Memory B cell (primary cell): ENCODE results near the gene C17orf50.

Source experiments
- ATAC-seq: fragments of 150-1000 bp; cut with Tn5 transposase; 2 replicates; pipeline ENCODE4 v1.10.0; 2021; ENCODE audit warnings: low read depth, mild to moderate bottlenecking, moderate library complexity
- DNase-seq, 2 donors: peaks; one replicate each; pipeline ENCODE4 v3.0.0; 2022; ENCODE audit warnings: low spot score in 2 of 2
- H3K27ac Mint-ChIP-seq: one replicate; pipeline ENCODE4 v1.8.0; 2022; ENCODE audit warnings: mild to moderate bottlenecking, moderate library complexity, mixed read lengths
- H3K27me3 Mint-ChIP-seq: one replicate; pipeline ENCODE4 v1.8.0; 2022; ENCODE audit warnings: mixed read lengths
- H3K36me3 Mint-ChIP-seq: one replicate; pipeline ENCODE4 v1.8.0; 2022; ENCODE audit warnings: mild to moderate bottlenecking, mixed read lengths
- H3K4me1 Mint-ChIP-seq: one replicate; pipeline ENCODE4 v1.8.0; 2022; ENCODE audit warnings: mixed read lengths
- H3K4me3 Mint-ChIP-seq: one replicate; pipeline ENCODE4 v1.8.0; 2022; ENCODE audit warnings: mild to moderate bottlenecking, moderate library complexity, mixed read lengths
- H3K9me3 Mint-ChIP-seq: one replicate; pipeline ENCODE4 v1.8.0; 2022; ENCODE audit warnings: mixed read lengths

Gene C17orf50

DNA sequence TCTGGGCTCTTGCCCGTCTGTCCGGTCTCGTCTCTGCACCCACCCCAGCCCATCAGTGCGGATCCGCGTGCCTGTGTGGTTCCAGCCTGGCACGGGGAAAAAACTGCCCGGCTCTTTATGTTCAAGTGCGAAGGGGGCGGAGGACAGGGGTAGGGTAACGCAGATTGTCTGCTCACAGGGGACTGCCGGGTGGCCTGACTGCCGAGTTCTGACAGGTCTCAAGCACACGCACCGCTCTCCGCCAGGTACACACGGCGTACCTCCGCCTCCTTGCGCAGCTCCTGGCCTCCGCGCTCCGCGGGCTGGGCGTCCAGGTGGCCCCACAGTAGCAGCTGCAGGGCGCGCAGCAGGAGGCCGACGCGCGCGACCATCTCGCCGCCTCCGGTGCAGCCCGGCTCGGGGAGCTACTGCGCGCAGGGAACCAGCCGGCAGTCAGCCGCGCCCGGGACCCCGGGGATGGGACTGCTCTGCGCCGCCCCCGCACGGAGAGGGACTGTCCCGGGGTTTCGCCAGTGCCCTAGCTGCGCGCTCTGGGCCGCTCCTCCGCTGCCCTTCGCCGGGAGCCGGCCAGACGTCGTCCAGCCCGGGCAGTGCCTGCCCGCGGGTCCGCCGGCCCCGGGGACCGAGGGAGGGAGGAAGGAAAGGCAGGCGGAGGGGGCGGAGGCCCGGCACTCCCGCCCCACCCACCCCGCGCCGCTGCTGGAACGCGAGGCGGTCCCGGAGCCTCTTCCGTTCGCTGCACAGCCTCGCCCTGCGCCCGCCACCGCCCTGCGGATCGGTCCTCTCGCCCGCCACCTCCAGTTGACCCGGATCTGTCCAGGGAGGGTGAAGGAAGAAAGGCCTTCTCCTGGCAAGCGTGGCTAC lies 34.6 kb downstream of the C17orf50 start, which contains the start of gene MMP28:
Gene MMP28, minus strand, starts transcription at position 635 of the 864 bp plus-strand sequence. Its CDS starts 264 bp downstream, at position 371.
- ATAC-seq, result peak; percentile 71
- peaks cover 18% of the 10 kb centered on the region for H3K27me3 Mint-ChIP-seq
- H3K4me3 Mint-ChIP-seq, result peak within 1 kb of the TSS; percentile 88
- no peaks in the 10 kb centered on the region for H3K36me3 Mint-ChIP-seq
- no peaks in the 10 kb centered on the region for H3K9me3 Mint-ChIP-seq
- peaks cover 9% of the 10 kb centered on the region for H3K4me1 Mint-ChIP-seq
- H3K27ac Mint-ChIP-seq, result no peak within 1 kb of the TSS
- peak in 1 of 2 donors; percentile 50 for DNase-seq

DNA sequence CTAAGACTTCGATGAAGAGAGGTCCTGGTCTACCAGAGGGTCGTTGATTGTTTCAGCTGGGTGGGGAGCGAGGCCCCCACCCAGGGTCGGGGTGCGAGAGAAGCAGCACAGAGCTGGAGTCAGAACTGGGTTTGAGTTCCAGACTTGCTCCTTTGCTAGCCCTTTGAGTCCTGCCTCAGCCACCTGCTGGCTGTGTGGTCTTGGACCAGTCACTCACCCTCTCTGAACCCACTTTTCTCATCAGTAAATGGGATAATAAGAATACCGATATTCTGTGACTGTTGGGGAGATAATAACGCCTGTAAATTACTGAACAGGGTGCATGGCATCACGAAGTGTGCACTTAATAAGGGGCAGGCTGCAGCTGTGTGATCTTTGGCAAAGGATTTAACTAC lies 35.2 kb downstream of the C17orf50 start:
- Mint-ChIP-seq H3K4me1 (peaks cover 9% of the 10 kb centered on the region), H3K9me3 (no peaks in the 10 kb centered on the region), H3K27ac (no peak overlapping the region), H3K27me3 (peaks cover 18% of the 10 kb centered on the region), H3K4me3 (peak overlapping the region; percentile 88), H3K36me3 (no peaks in the 10 kb centered on the region)
- no peak for DNase-seq
- no peak for ATAC-seq

- H3K4me1 Mint-ChIP-seq, result peaks cover 13% of the 10 kb centered on the region
- H3K9me3 Mint-ChIP-seq, result no peaks in the 10 kb centered on the region
- H3K27me3 Mint-ChIP-seq, result peaks cover 18% of the 10 kb centered on the region
- H3K36me3 Mint-ChIP-seq, result no peaks in the 10 kb centered on the region
- no peak overlapping the region for H3K4me3 Mint-ChIP-seq
- DNase-seq, result no peak
- no peak for ATAC-seq
- no peak overlapping the region for H3K27ac Mint-ChIP-seq
Observed at GRCh38 chr17:35796942-35797341, 36.3 kb downstream of the C17orf50 start.

DNA sequence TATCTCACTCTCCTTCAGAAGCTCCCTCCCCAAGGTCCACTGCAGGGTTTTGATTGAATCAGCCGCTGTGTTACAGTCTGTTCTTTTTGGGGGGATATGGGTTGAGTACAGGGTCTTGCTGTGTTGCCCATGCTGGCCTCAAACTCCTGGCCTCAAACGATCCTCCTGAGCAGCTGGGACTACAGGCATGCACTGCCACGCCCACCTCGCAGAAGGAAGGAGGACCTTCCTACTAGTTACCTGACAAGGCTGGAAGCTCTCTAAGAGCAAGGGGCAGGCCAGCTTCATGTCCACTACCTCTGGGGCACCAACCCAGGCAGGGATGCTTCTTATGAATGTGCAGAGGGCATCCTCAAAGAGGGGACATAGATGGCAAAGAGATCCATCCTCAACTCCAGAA lies 36.7 kb downstream of the C17orf50 start:
- H3K36me3 Mint-ChIP-seq, result no peaks in the 10 kb centered on the region
- H3K27me3 Mint-ChIP-seq, result peaks cover 15% of the 10 kb centered on the region
- DNase-seq (no peak), ATAC-seq (no peak)
- peaks cover 13% of the 10 kb centered on the region for H3K4me1 Mint-ChIP-seq
- no peaks in the 10 kb centered on the region for H3K9me3 Mint-ChIP-seq
- H3K4me3 Mint-ChIP-seq, result no peak overlapping the region
- no peak overlapping the region for H3K27ac Mint-ChIP-seq

GRCh38 chr17:35797918-35798317 lies 37.2 kb downstream of the C17orf50 start:
- Mint-ChIP-seq H3K4me3 (no peak overlapping the region), H3K4me1 (peaks cover 13% of the 10 kb centered on the region), H3K27ac (no peak overlapping the region), H3K27me3 (peaks cover 15% of the 10 kb centered on the region), H3K36me3 (no peaks in the 10 kb centered on the region), H3K9me3 (no peaks in the 10 kb centered on the region)
- ATAC-seq (no peak), DNase-seq (no peak)

GRCh38 chr17:35799942-35800341 lies 39.3 kb downstream of the C17orf50 start:
- no peak for ATAC-seq
- Mint-ChIP-seq H3K27ac (no peak overlapping the region), H3K27me3 (peaks cover 8% of the 10 kb centered on the region), H3K9me3 (no peaks in the 10 kb centered on the region), H3K4me3 (no peak overlapping the region), H3K36me3 (no peaks in the 10 kb centered on the region), H3K4me1 (peaks cover 10% of the 10 kb centered on the region)
- DNase-seq, result no peak

DNA sequence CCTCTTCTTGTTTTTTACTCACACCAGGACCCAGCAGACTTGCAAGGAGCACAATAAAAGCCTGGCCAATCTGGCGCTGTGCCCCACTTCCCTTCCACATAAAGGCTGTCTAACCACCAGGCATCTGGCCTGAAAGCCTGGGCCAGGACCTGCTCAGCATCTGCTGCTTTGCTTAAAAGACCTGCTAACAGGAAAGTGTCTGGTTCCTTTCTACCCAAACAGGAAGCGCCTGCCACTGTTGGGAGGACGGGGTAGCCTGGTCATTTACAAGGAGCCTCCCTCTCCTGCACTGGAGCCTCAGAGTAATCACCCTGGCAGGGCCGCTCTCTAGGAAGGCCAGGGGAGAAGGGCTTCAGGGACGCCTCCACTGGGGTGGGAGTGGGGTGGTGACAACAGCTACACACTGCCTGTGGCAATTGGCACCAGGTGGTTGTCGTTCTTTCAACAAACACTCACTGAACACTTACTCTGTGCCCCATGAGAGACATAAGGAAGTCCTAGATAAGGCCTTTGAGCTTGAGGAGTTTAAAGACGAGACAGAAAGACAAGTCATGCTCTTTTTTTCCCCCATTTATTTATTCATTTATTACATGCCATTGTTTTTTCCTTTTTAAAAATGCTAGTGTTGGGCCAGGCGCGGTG lies 41.0 kb downstream of the C17orf50 start:
- Mint-ChIP-seq H3K27ac (peak overlapping the region; percentile 36), H3K4me3 (peak overlapping the region; percentile 47), H3K4me1 (peaks cover 6% of the 10 kb centered on the region), H3K36me3 (no peaks in the 10 kb centered on the region), H3K9me3 (no peaks in the 10 kb centered on the region), H3K27me3 (peaks cover 2% of the 10 kb centered on the region)
- peak in 1 of 2 donors; percentile 48 for DNase-seq
- ATAC-seq, result peak; percentile 49

DNA sequence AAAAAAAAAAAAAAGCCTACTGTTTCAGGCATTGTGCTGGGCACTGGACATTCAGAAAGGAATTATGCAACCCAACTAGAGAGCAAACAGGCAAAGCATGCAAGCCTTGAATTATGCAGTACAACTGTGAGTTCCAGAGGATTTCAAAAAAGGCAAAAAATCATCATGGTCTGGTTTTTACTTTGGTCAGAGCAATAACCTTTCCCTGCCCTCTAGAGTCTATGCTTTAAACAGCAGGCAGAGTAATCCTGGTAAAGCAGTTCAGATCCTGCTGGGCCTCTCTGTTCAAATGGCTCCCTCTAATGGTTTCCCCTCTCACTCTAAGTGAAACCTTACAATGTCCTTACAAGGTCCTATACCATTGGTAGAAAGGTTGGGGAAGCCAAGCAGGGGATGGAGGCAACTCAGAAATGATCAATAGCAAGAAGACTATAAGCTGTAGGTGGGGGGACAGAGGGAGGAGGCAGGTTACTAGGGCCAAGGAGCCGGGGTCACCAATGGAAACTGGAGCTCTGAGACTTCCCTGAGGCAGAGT lies 44.0 kb downstream of the C17orf50 start:
- no peaks in the 10 kb centered on the region for H3K36me3 Mint-ChIP-seq
- no peak overlapping the region for H3K27ac Mint-ChIP-seq
- H3K4me1 Mint-ChIP-seq, result peaks cover 17% of the 10 kb centered on the region
- H3K4me3 Mint-ChIP-seq, result no peak overlapping the region
- DNase-seq, result peak in 1 of 2 donors; percentile 44
- ATAC-seq, result peak; percentile 16
- H3K9me3 Mint-ChIP-seq, result no peaks in the 10 kb centered on the region
- no peaks in the 10 kb centered on the region for H3K27me3 Mint-ChIP-seq

DNA sequence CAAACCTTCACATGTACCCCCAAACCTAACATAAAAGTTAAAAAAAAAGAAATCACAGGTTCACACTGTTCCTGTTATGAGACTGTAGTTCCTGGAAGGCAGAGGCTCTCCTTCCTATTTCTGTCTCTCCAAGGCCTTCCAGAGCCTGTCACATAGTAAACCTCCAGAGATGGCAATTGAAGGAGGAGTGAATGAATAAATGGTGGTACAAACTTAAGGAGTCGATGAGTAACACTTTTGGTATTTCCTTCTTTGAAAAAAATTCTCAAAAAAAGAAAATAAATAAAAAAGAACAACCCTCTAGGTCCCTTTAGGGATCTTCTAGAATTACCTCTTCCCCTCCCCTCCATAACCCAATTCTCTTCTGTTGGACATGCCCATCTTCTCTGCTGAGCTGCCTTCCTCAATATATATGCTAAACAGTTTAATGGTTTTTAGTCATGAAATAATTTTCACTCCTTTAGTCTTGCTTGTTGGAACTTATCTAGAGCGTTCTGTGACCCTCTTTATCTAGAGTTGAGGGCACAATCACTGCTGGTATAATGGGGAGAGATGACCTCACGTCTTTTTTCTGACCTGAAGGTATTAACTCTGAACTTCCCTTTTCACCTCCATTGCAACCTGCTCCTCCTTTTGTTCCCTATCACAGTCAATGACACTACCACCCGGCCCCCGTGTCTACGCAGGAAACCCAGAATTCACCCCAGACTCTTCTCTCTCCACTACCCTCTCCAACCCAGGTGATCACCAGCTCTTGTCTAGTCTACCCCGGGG lies 46.9 kb downstream of the C17orf50 start:
- Mint-ChIP-seq H3K36me3 (no peaks in the 10 kb centered on the region), H3K4me3 (peak overlapping the region; percentile 38), H3K27me3 (no peaks in the 10 kb centered on the region), H3K27ac (peak overlapping the region; percentile 92), H3K4me1 (peaks cover 17% of the 10 kb centered on the region), H3K9me3 (no peaks in the 10 kb centered on the region)
- no peak for DNase-seq
- no peak for ATAC-seq

DNA sequence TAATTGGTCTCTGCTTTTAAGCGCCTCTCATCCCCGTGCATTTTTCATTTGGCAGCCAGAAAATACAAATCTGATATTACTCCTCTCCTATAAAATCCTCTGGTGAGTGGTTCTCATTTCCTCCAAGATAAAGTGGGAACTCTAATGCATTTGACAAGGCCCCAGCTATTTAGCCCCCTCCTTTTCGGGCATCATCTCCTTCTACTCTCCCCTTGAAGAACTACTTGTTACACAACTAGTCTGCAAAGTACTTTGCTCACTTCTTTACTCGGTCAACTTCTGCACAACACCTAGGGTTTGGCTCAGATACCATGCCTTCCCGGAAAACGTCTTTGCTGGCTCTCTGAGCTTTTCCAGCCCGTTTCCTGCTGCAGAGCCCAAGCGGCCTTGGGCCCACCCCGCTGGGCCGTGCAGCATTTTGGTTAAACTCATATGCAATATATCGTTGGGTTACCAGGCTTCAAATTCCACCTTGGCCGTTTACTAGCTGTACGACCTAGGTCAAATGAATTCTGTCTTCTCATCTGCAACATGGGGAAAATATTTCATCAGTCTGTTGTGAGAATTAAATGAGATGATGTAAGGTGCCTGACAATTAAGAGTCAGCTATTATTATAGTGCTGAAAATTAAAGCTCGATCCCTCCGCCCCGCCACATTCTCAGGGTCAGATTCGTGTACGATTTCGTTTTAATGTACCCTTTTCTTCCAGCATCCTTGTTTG lies 47.7 kb downstream of the C17orf50 start:
- ATAC-seq (no peak), DNase-seq (no peak)
- H3K36me3 Mint-ChIP-seq, result no peaks in the 10 kb centered on the region
- H3K27ac Mint-ChIP-seq, result peak overlapping the region; percentile 92
- peak overlapping the region; percentile 97 for H3K4me3 Mint-ChIP-seq
- no peaks in the 10 kb centered on the region for H3K27me3 Mint-ChIP-seq
- H3K4me1 Mint-ChIP-seq, result peaks cover 22% of the 10 kb centered on the region
- no peaks in the 10 kb centered on the region for H3K9me3 Mint-ChIP-seq

- ATAC-seq, result peak; percentile 86
Observed at GRCh38 chr17:35808962-35809854, 48.5 kb downstream of the C17orf50 start, which contains the start of gene TAF15. TSS of gene TAF15 (plus strand) at chr17:35809484. CDS start at chr17:35809570, 86 bp downstream.

GRCh38 chr17:35809855-35810461 lies 49.3 kb downstream of the C17orf50 start:
- H3K9me3 Mint-ChIP-seq, result no peaks in the 10 kb centered on the region
- H3K36me3 Mint-ChIP-seq, result peaks cover 4% of the 10 kb centered on the region
- H3K4me3 Mint-ChIP-seq, result peak overlapping the region; percentile 97
- H3K4me1 Mint-ChIP-seq, result peaks cover 24% of the 10 kb centered on the region
- H3K27ac Mint-ChIP-seq, result peak overlapping the region; percentile 92
- ATAC-seq (peak; percentile 1), DNase-seq (no peak)
- no peaks in the 10 kb centered on the region for H3K27me3 Mint-ChIP-seq

More at GRCh38 chr17:35808962-35809854, 48.5 kb downstream of the C17orf50 start, which contains the start of gene TAF15:
- Mint-ChIP-seq H3K36me3 (peaks cover 4% of the 10 kb centered on the region), H3K27me3 (no peaks in the 10 kb centered on the region), H3K4me3 (peak within 1 kb of the TSS; percentile 97), H3K9me3 (no peaks in the 10 kb centered on the region), H3K27ac (peak within 1 kb of the TSS; percentile 92), H3K4me1 (peaks cover 27% of the 10 kb centered on the region)
- DNase-seq, result peak; percentile 89 to 92
